Neural crest cell (in vitro differentiated cells): Measurements from ENCODE around the gene CORO7. TPM values are rescaled to one million over a fixed set of nuclear protein-coding genes. Genes with fewer than 3 reads are reported as not detected.

Experiments used
- DNase-seq: peaks from one replicate; pipeline ENCODE4 v3.0.0; 2021; ENCODE audit warnings: low read depth, mixed read lengths, low spot score
- H3K27ac Mint-ChIP-seq: one replicate; pipeline ENCODE4 v1.8.0; 2021; ENCODE audit warnings: mild to moderate bottlenecking, mixed read lengths; ENCODE audit not compliant: unreplicated experiment
- H3K27me3 Mint-ChIP-seq: 2 replicates; pipeline ENCODE4 v1.8.0; 2021; ENCODE audit warnings: low read depth, mild to moderate bottlenecking, mixed read lengths
- H3K36me3 Mint-ChIP-seq: 2 replicates; pipeline ENCODE4 v1.8.0; 2021; ENCODE audit warnings: low read depth, mild to moderate bottlenecking, mixed read lengths
- H3K4me1 Mint-ChIP-seq: 2 replicates; pipeline ENCODE4 v1.8.0; 2021; ENCODE audit warnings: mixed read lengths
- H3K4me3 Mint-ChIP-seq: one replicate; pipeline ENCODE4 v1.8.0; 2021; ENCODE audit warnings: mild to moderate bottlenecking, mixed read lengths
- H3K9me3 Mint-ChIP-seq: 2 replicates; pipeline ENCODE4 v1.8.0; 2021; ENCODE audit warnings: mixed read lengths
- total RNA-seq: library from RNA; stranded (reverse); gene quantifications from 2 replicates; pipeline ENCODE4 v1.2.1, GENCODE V29; 2021
- TF ChIP-seq, protein P1 (sequence below): fragments of 200-600 bp; sonication (generic); conservative IDR thresholded peaks from 2 replicates; pipeline ENCODE4 v1.5.0; 2021; ENCODE audit warnings: antibody characterized with exemption, mild to moderate bottlenecking

Gene CORO7
- total RNA-seq, 1 donor from 2014 or later = 43.2 TPM

- no peak overlapping the region for H3K27ac Mint-ChIP-seq
- no peaks in the 10 kb centered on the region for H3K36me3 Mint-ChIP-seq
- H3K27me3 Mint-ChIP-seq = no peaks in the 10 kb centered on the region
- H3K4me1 Mint-ChIP-seq = peaks cover 8% of the 10 kb centered on the region
- DNase-seq = no peak
- H3K9me3 Mint-ChIP-seq = no peaks in the 10 kb centered on the region
- TF ChIP-seq, protein P1, sequence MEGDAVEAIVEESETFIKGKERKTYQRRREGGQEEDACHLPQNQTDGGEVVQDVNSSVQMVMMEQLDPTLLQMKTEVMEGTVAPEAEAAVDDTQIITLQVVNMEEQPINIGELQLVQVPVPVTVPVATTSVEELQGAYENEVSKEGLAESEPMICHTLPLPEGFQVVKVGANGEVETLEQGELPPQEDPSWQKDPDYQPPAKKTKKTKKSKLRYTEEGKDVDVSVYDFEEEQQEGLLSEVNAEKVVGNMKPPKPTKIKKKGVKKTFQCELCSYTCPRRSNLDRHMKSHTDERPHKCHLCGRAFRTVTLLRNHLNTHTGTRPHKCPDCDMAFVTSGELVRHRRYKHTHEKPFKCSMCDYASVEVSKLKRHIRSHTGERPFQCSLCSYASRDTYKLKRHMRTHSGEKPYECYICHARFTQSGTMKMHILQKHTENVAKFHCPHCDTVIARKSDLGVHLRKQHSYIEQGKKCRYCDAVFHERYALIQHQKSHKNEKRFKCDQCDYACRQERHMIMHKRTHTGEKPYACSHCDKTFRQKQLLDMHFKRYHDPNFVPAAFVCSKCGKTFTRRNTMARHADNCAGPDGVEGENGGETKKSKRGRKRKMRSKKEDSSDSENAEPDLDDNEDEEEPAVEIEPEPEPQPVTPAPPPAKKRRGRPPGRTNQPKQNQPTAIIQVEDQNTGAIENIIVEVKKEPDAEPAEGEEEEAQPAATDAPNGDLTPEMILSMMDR = no peak
- H3K4me3 Mint-ChIP-seq = no peak overlapping the region
These were observed 36.0 kb downstream of the CORO7 start for GRCh38 chr16:4380119-4381063.

DNA sequence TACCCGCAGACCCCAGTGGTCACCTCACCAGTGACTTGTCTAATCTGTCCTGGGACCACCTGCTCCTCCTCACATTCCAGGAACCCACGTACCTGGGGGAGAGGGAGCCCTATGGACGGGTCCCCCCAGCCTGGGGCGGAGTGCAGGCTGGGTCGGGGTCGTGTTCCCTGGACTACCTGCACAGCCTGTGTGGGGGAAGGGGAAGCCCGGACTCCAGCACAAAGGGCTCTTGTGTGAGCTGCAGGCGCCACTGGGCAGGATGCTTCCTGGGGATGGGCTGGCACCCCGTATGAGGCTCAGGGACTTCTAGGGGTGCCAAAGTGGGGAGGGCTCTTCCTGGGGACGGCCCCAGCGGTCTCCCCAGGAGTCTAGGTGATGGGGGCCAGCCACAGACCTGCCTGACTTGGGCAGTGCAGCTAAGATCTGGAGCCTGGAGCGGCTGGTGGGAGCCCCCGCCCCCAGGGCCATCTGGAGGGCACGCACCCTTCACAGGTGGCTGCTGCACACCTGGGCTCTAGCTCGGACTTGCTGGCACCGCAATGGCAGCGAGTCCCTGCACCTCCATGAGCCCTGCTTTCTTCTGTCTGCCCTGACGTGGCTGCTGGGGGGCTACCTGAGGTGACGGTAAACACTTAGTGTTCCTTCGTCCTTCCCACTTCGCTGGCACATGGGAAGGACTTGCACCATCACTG is 37.3 kb downstream of the CORO7 start:
- Mint-ChIP-seq H3K9me3 (no peaks in the 10 kb centered on the region), H3K36me3 (no peaks in the 10 kb centered on the region)

DNA sequence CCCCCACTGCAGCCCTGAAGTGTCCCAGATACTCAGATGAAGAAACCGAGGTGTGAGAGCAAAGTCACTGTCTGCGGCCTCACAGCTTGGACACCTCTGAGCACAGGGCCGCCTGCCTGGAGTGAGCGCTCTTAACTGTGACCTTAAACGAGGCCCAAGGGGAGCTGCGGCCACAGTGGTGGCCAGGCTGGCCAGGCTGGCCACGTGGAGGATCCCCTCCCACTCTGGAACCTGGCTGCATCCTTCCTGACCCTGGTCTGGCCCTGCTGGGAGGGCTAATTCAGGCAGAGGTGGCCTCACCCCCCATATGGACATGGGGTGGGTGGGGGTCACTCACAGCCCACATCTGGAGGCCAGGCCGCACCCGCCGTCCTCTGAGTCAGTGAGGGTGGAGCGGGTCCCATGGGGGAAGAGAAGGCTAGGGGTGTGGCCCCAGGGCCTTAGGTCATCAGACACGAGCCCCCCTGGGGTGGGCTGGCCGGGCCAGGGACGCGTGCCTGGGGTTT is 38.2 kb downstream of the CORO7 start:
- Mint-ChIP-seq H3K27ac (no peak overlapping the region), H3K27me3 (peaks cover 3% of the 10 kb centered on the region), H3K4me3 (no peak overlapping the region), H3K36me3 (no peaks in the 10 kb centered on the region), H3K9me3 (no peaks in the 10 kb centered on the region), H3K4me1 (peaks cover 8% of the 10 kb centered on the region)
- TF ChIP-seq, protein P1 = no peak
- DNase-seq = no peak

More for the DNA sequence above, 37.3 kb downstream of the CORO7 start:
- TF ChIP-seq, protein P1 = no peak
- H3K27ac Mint-ChIP-seq = no peak overlapping the region
- H3K4me3 Mint-ChIP-seq = no peak overlapping the region
- H3K4me1 Mint-ChIP-seq = peaks cover 8% of the 10 kb centered on the region
- DNase-seq = no peak
- peaks cover 3% of the 10 kb centered on the region for H3K27me3 Mint-ChIP-seq

GRCh38 chr16:4377573-4378154 is 38.7 kb downstream of the CORO7 start:
- Mint-ChIP-seq H3K27ac (no peak overlapping the region), H3K9me3 (no peaks in the 10 kb centered on the region), H3K4me3 (no peak overlapping the region), H3K27me3 (peaks cover 7% of the 10 kb centered on the region), H3K4me1 (peaks cover 8% of the 10 kb centered on the region), H3K36me3 (no peaks in the 10 kb centered on the region)
- TF ChIP-seq, protein P1 = peak; percentile 32
- no peak for DNase-seq

DNA sequence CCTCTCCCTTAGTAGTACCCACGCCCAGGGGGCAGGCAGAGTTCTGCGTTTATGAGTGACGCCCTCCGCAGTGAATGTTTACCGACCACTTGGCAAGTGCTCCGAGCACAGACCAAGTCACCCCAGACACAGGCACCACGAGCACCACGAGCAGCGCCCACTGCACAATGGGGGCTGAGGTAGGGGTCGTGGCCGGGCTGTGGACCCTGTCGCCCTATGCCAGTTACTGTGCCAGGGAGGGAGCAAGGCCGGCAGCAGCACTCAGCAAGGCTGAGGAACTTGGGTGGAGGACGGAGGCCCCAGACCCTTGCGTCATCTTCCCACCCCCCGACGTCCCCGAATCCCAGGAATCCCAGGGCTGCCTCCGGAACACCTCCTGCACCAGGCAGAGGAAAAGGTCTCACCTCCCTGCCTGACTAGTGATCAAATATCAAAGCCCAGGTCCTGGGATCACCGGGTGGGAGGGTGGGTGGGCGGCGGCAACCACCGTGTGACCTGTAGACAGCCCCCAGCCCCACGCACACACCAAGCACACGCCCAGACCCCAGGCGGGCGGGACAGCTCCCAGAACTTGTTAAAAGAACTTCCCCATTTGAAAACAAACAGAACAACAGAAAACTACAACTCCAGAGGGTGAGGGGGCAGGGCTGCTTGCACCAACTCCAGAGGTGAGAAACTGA is 39.4 kb downstream of the CORO7 start:
- H3K9me3 Mint-ChIP-seq = no peaks in the 10 kb centered on the region
- no peak overlapping the region for H3K27ac Mint-ChIP-seq
- H3K36me3 Mint-ChIP-seq = no peaks in the 10 kb centered on the region
- peaks cover 10% of the 10 kb centered on the region for H3K27me3 Mint-ChIP-seq
- no peak for DNase-seq
- peaks cover 8% of the 10 kb centered on the region for H3K4me1 Mint-ChIP-seq
- TF ChIP-seq, protein P1 = no peak
- no peak overlapping the region for H3K4me3 Mint-ChIP-seq
